Fibroblast of lung (primary cell): ENCODE data around the gene PLAAT2.

ENCODE experiments used
- CTCF ChIP-seq, 2 donors: IDR thresholded peaks in 1 of 2; conservative IDR thresholded peaks in 1 of 2; 1 replicate in 1 of 2; 2 replicates in 1 of 2; pipeline ENCODE4 v1.5.1; 2011 to 2012; ENCODE audit warnings: low read length in 2 of 2, control low read depth in 1 of 2, inconsistent platforms in 1 of 2, low read depth in 1 of 2, mild to moderate bottlenecking in 1 of 2
- EZH2 ChIP-seq: IDR thresholded peaks from 2 replicates; pipeline ENCODE4 v1.5.1; 2012; ENCODE audit warnings: low read length, control low read depth, mild to moderate bottlenecking; ENCODE audit errors: missing control alignments

GRCh38 chr11:63532117-63532516 is 31.1 kb downstream of the PLAAT2 start:
- TF ChIP-seq CTCF (conservative IDR thresholded peaks at IDR 0.05 in 1 of 2, IDR thresholded peaks at IDR 0.05 in 1 of 2; ENCODE audit: low read depth in 1 of 2, low read length in 2 of 2) (no peak), EZH2 (no peak)
